GM12878 (cell line): ENCODE data around the gene PTPRN2.

Experiments
- BACH1 ChIP-seq: fragments of 450-650 bp; IDR thresholded peaks from 2 replicates; pipeline ENCODE4 v1.6.1; 2017; ENCODE audit warnings: mild to moderate bottlenecking, borderline replicate concordance
- EP300 ChIP-seq, 2 experiments: fragments of 150-350 bp in 1 of 2; IDR thresholded peaks; 2 replicates each; pipeline ENCODE4 v1.6.1; 2011 to 2012; ENCODE audit warnings: low read depth in 2 of 2, low read length in 2 of 2, borderline replicate concordance in 1 of 2, improper control_type of control experiment in 1 of 2, inconsistent platforms in 1 of 2; ENCODE audit not compliant: control insufficient read depth in 1 of 2
- POLR2A ChIP-seq: IDR thresholded peaks from 2 replicates; pipeline ENCODE4 v1.6.1; 2011; ENCODE audit warnings: low read depth, mild to moderate bottlenecking, low read length
- POLR2AphosphoS2 ChIP-seq: IDR thresholded peaks from 2 replicates; pipeline ENCODE4 v1.6.1; 2011; ENCODE audit warnings: low read depth, mild to moderate bottlenecking, low read length, improper control_type of control experiment, moderate library complexity
- RAD21 ChIP-seq: IDR thresholded peaks from 2 replicates; pipeline ENCODE4 v1.6.1; 2011; ENCODE audit warnings: mild to moderate bottlenecking, low read depth, low read length, moderate library complexity; ENCODE audit not compliant: insufficient read depth
- RAD51 ChIP-seq: fragments of 450-650 bp; IDR thresholded peaks from 2 replicates; pipeline ENCODE4 v1.6.1; 2016; ENCODE audit warnings: moderate library complexity, mild to moderate bottlenecking, inconsistent platforms
- SIN3A ChIP-seq: IDR thresholded peaks from 2 replicates; pipeline ENCODE4 v1.6.1; 2012; ENCODE audit warnings: low read depth, low read length, improper control_type of control experiment
- SPI1 ChIP-seq: IDR thresholded peaks from 2 replicates; pipeline ENCODE4 v1.6.1; 2011; ENCODE audit warnings: low read depth, mild to moderate bottlenecking, low read length, moderate library complexity, borderline replicate concordance; ENCODE audit not compliant: insufficient read depth
- TF ChIP-seq, protein P1 (sequence below), 3 experiments: IDR thresholded peaks in 2 of 3; conservative IDR thresholded peaks in 1 of 3; 2 replicates each; pipeline ENCODE4 v1.5.1; 2011; ENCODE audit warnings: low read depth in 3 of 3, low read length in 3 of 3, mild to moderate bottlenecking in 3 of 3, control low read depth in 2 of 3, moderate library complexity in 2 of 3, inconsistent platforms in 1 of 3, mixed read lengths in 1 of 3; ENCODE audit not compliant: control insufficient read depth in 2 of 3, insufficient read depth in 1 of 3; ENCODE audit errors: extremely low read depth in 1 of 3
- TF ChIP-seq, protein P2 (sequence below): fragments of 450-650 bp; IDR thresholded peaks from 2 replicates; pipeline ENCODE4 v1.6.1; 2017; ENCODE audit warnings: mild to moderate bottlenecking

DNA sequence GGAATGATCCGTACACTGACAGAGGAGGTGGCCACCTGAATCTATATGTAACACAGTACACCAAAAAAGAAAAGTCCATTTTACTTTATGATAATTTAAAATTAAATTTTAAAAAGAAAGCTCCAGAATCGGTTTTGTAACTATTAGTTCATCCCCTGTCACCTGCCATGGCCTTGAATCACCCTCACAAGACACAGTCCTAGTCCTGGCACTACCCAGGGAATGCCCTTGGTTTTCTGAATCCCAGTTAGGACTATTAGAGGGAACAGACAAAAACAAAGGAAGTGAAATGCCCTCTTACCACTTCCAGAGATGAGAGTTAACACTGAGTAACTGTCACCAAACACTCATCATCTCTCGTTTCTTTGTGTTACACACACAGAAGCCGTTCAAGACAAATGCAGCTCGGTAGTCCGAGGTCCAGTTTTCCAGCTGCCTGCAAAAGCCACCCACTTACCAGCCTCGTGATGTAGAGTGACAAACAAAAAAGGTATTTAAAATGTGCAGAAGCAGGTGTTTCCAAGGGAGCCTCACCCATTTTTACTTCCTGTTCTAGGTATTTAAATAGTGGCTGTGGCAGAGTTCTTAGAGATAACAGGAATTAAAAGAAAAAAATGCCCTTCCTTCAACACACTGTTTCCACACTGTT is 6.1 kb downstream of the PTPRN2 start:
- TF ChIP-seq, protein P1, sequence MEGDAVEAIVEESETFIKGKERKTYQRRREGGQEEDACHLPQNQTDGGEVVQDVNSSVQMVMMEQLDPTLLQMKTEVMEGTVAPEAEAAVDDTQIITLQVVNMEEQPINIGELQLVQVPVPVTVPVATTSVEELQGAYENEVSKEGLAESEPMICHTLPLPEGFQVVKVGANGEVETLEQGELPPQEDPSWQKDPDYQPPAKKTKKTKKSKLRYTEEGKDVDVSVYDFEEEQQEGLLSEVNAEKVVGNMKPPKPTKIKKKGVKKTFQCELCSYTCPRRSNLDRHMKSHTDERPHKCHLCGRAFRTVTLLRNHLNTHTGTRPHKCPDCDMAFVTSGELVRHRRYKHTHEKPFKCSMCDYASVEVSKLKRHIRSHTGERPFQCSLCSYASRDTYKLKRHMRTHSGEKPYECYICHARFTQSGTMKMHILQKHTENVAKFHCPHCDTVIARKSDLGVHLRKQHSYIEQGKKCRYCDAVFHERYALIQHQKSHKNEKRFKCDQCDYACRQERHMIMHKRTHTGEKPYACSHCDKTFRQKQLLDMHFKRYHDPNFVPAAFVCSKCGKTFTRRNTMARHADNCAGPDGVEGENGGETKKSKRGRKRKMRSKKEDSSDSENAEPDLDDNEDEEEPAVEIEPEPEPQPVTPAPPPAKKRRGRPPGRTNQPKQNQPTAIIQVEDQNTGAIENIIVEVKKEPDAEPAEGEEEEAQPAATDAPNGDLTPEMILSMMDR (IDR thresholded peaks at IDR 0.05 in 2 of 3, conservative IDR thresholded peaks at IDR 0.05 in 1 of 3; ENCODE audit: control insufficient read depth in 2 of 3, extremely low read depth in 1 of 3, insufficient read depth in 1 of 3, low read depth in 3 of 3, low read length in 3 of 3), result no peak
- TF ChIP-seq POLR2AphosphoS2 (no peak), SIN3A (no peak), RAD21 (no peak), RAD51 (no peak), SPI1 (no peak), BACH1 (no peak), EP300 (IDR thresholded peaks at IDR 0.05; ENCODE audit: borderline replicate concordance in 1 of 2, control insufficient read depth in 1 of 2, low read depth in 2 of 2, low read length in 2 of 2) (no peak), POLR2A (no peak)
- TF ChIP-seq, protein P2, sequence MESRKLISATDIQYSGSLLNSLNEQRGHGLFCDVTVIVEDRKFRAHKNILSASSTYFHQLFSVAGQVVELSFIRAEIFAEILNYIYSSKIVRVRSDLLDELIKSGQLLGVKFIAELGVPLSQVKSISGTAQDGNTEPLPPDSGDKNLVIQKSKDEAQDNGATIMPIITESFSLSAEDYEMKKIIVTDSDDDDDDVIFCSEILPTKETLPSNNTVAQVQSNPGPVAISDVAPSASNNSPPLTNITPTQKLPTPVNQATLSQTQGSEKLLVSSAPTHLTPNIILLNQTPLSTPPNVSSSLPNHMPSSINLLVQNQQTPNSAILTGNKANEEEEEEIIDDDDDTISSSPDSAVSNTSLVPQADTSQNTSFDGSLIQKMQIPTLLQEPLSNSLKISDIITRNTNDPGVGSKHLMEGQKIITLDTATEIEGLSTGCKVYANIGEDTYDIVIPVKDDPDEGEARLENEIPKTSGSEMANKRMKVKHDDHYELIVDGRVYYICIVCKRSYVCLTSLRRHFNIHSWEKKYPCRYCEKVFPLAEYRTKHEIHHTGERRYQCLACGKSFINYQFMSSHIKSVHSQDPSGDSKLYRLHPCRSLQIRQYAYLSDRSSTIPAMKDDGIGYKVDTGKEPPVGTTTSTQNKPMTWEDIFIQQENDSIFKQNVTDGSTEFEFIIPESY, result no peak
